Hypothalamus (tissue), 51 donors: ENCODE data around the gene ZNF565.
"Not testable (repeated sequence)": the region's sequence is repeated elsewhere in the genome, so short reads cannot be mapped to it uniquely, and the experiment has no call there.

Source experiments
- DNase-seq, 51 donors: peaks; one replicate each; lab custom pipeline; 2025; lab: John Stamatoyannopoulos, UW

The ZNF565 gene

GRCh38 chr19:36152019-36152351 lies 62.5 kb downstream of the ZNF565 start:
- no peak for DNase-seq

GRCh38 chr19:36151144-36152018 lies 63.1 kb downstream of the ZNF565 start:
- peak in 2 of 51 donors; percentile 13 to 26 for DNase-seq

- DNase-seq: no peak
These were observed 63.9 kb downstream of the ZNF565 start for GRCh38 chr19:36150586-36150985.

GRCh38 chr19:36149673-36150406 lies 64.6 kb downstream of the ZNF565 start:
- DNase-seq: no peak

- no peak for DNase-seq
These were observed 69.8 kb downstream of the ZNF565 start for GRCh38 chr19:36144624-36145023.

GRCh38 chr19:36142496-36142895 lies 72.0 kb downstream of the ZNF565 start:
- no peak for DNase-seq

GRCh38 chr19:36142046-36142445 lies 72.4 kb downstream of the ZNF565 start:
- no peak for DNase-seq

- DNase-seq: peak in 46 of 51 donors; percentile 9 to 79 (median 52)
These were observed 73.2 kb downstream of the ZNF565 start for GRCh38 chr19:36141039-36141927.

- DNase-seq: peak in 18 of 51 donors; percentile 18 to 82 (median 50)
These were observed 74.0 kb downstream of the ZNF565 start for GRCh38 chr19:36140304-36141038.

- DNase-seq: peak; percentile 56 to 99 (median 94)
These were observed 74.8 kb downstream of the ZNF565 start, which contains the start of gene CAPNS1 for GRCh38 chr19:36139473-36140303. Gene CAPNS1 (plus strand): TSS chr19:36140066. CDS start chr19:36141012, 946 bp downstream.

GRCh38 chr19:36139120-36139472 lies 75.4 kb downstream of the ZNF565 start:
- no peak for DNase-seq

GRCh38 chr19:36136964-36137686 lies 77.3 kb downstream of the ZNF565 start:
- peak in 5 of 51 donors; percentile 2 to 33 (median 29) for DNase-seq

- DNase-seq: not testable (repeated sequence)
These were observed 79.6 kb downstream of the ZNF565 start for GRCh38 chr19:36134867-36135266.
